Effector memory CD8-positive, alpha-beta T cell (primary cell): ENCODE results near the gene WNT1.

Source experiments
- ATAC-seq: fragments of 150-1000 bp; cut with Tn5 transposase; replicated peaks from 2 replicates; pipeline ENCODE4 v1.10.0; 2021; ENCODE audit warnings: mild to moderate bottlenecking, moderate library complexity
- DNase-seq, 3 experiments: peaks; one replicate each; pipeline ENCODE4 v3.0.0; 2021
- H3K27ac Mint-ChIP-seq, 2 donors: one replicate each; pipeline ENCODE4 v1.8.0; 2022; ENCODE audit warnings: mild to moderate bottlenecking in 2 of 2, mixed read lengths in 2 of 2, moderate library complexity in 2 of 2
- H3K27me3 Mint-ChIP-seq, 2 donors: one replicate each; pipeline ENCODE4 v1.8.0; 2022; ENCODE audit warnings: mixed read lengths in 2 of 2
- H3K36me3 Mint-ChIP-seq: one replicate; pipeline ENCODE4 v1.8.0; 2022; ENCODE audit warnings: mild to moderate bottlenecking, moderate library complexity, mixed read lengths; ENCODE audit not compliant: insufficient read depth
- H3K4me1 Mint-ChIP-seq, 2 donors: one replicate each; pipeline ENCODE4 v1.8.0; 2022; ENCODE audit warnings: low read depth in 2 of 2, mixed read lengths in 2 of 2
- H3K4me3 Mint-ChIP-seq, 2 donors: one replicate each; pipeline ENCODE4 v1.8.0; 2022; ENCODE audit warnings: mild to moderate bottlenecking in 2 of 2, mixed read lengths in 2 of 2, moderate library complexity in 2 of 2
- H3K9me3 Mint-ChIP-seq, 2 donors: one replicate each; pipeline ENCODE4 v1.8.0; 2022; ENCODE audit warnings: mixed read lengths in 2 of 2

The WNT1 gene

GRCh38 chr12:48991247-48992050, 13.3 kb downstream of the WNT1 start:
- Mint-ChIP-seq H3K27ac (no peak overlapping the region), H3K36me3 (peaks cover 4% of the 10 kb centered on the region), H3K9me3 (no peaks in the 10 kb centered on the region), H3K4me3 (no peak overlapping the region), H3K4me1 (peaks cover 20 to 24% of the 10 kb centered on the region in 2 donors), H3K27me3 (peaks cover 29 to 72% of the 10 kb centered on the region in 2 donors)
- no peak for ATAC-seq
- DNase-seq = no peak

- ATAC-seq = no peak
- H3K27ac Mint-ChIP-seq = no peak overlapping the region
- DNase-seq = no peak
- H3K9me3 Mint-ChIP-seq = no peaks in the 10 kb centered on the region
- peaks cover 28 to 76% of the 10 kb centered on the region in 2 donors for H3K27me3 Mint-ChIP-seq
- H3K36me3 Mint-ChIP-seq = peaks cover 6% of the 10 kb centered on the region
- no peak overlapping the region for H3K4me3 Mint-ChIP-seq
- H3K4me1 Mint-ChIP-seq = peaks cover 20 to 26% of the 10 kb centered on the region in 2 donors
These were observed 15.7 kb downstream of the WNT1 start for GRCh38 chr12:48993787-48994186.

- DNase-seq (no peak), ATAC-seq (no peak)
- Mint-ChIP-seq H3K9me3 (no peaks in the 10 kb centered on the region), H3K36me3 (peaks cover 12% of the 10 kb centered on the region), H3K4me3 (peak overlapping the region; percentile 6 to 52), H3K4me1 (peaks cover 24 to 28% of the 10 kb centered on the region in 2 donors), H3K27me3 (peaks cover 24 to 76% of the 10 kb centered on the region in 2 donors), H3K27ac (no peak overlapping the region)
These were observed 16.3 kb downstream of the WNT1 start for GRCh38 chr12:48994224-48995085.

- H3K27ac Mint-ChIP-seq = peak overlapping the region; percentile 30 to 79
- no peak for ATAC-seq
These were observed 17.2 kb downstream of the WNT1 start for GRCh38 chr12:48995086-48995879.

GRCh38 chr12:48996794-48997718, 18.9 kb downstream of the WNT1 start:
- H3K36me3 Mint-ChIP-seq = peaks cover 25% of the 10 kb centered on the region

More at GRCh38 chr12:48995086-48995879, 17.2 kb downstream of the WNT1 start:
- peaks cover 13% of the 10 kb centered on the region for H3K36me3 Mint-ChIP-seq
- peak overlapping the region; percentile 6 to 52 for H3K4me3 Mint-ChIP-seq
- no peaks in the 10 kb centered on the region for H3K9me3 Mint-ChIP-seq
- peaks cover 25 to 76% of the 10 kb centered on the region in 2 donors for H3K27me3 Mint-ChIP-seq
- peak in 2 of 3 experiments; percentile 39 to 50 for DNase-seq
- peaks cover 32 to 34% of the 10 kb centered on the region in 2 donors for H3K4me1 Mint-ChIP-seq

GRCh38 chr12:48997719-48998496, 19.8 kb downstream of the WNT1 start:
- no peaks in the 10 kb centered on the region for H3K9me3 Mint-ChIP-seq
- H3K36me3 Mint-ChIP-seq = peaks cover 33% of the 10 kb centered on the region
- peak overlapping the region; percentile 76 to 77 for H3K27ac Mint-ChIP-seq
- ATAC-seq = peak; percentile 33
- peak; percentile 16 to 29 (median 29) for DNase-seq
- H3K4me1 Mint-ChIP-seq = peaks cover 33 to 39% of the 10 kb centered on the region in 2 donors
- peaks cover 38 to 91% of the 10 kb centered on the region in 2 donors for H3K27me3 Mint-ChIP-seq
- peak overlapping the region; percentile 77 to 80 for H3K4me3 Mint-ChIP-seq

More at GRCh38 chr12:48996794-48997718, 18.9 kb downstream of the WNT1 start:
- Mint-ChIP-seq H3K27me3 (peaks cover 30 to 83% of the 10 kb centered on the region in 2 donors), H3K4me3 (peak overlapping the region; percentile 74 to 77), H3K9me3 (no peaks in the 10 kb centered on the region), H3K4me1 (peaks cover 33 to 39% of the 10 kb centered on the region in 2 donors), H3K27ac (peak overlapping the region; percentile 65 to 77)
- DNase-seq (peak; percentile 63 to 67 (median 66)), ATAC-seq (peak; percentile 75)

- peak in 1 of 3 experiments; percentile 27 for DNase-seq
- peak overlapping the region; percentile 77 to 80 for H3K4me3 Mint-ChIP-seq
- peak overlapping the region in 1 of 2 donors; percentile 76 for H3K27ac Mint-ChIP-seq
- H3K9me3 Mint-ChIP-seq = no peaks in the 10 kb centered on the region
- H3K4me1 Mint-ChIP-seq = peaks cover 33 to 39% of the 10 kb centered on the region in 2 donors
- H3K36me3 Mint-ChIP-seq = peaks cover 34% of the 10 kb centered on the region
- peak; percentile 13 for ATAC-seq
- H3K27me3 Mint-ChIP-seq = peaks cover 43 to 93% of the 10 kb centered on the region in 2 donors
These were observed 20.6 kb downstream of the WNT1 start for GRCh38 chr12:48998497-48999353.

GRCh38 chr12:48999371-49000131, 21.4 kb downstream of the WNT1 start, which contains the start of gene DDN:
TSS of gene DDN (minus strand) at chr12:48999375. CDS start at chr12:48999287, 88 bp downstream.
- Mint-ChIP-seq H3K4me1 (peaks cover 33 to 41% of the 10 kb centered on the region in 2 donors), H3K36me3 (peaks cover 43% of the 10 kb centered on the region), H3K27ac (peak within 1 kb of the TSS; percentile 75 to 76), H3K9me3 (no peaks in the 10 kb centered on the region), H3K27me3 (peaks cover 47 to 93% of the 10 kb centered on the region in 2 donors), H3K4me3 (peak within 1 kb of the TSS; percentile 77 to 80)
- DNase-seq (peak; percentile 43 to 44 (median 43)), ATAC-seq (peak; percentile 55)

GRCh38 chr12:49000346-49000745, 22.2 kb downstream of the WNT1 start:
- Mint-ChIP-seq H3K4me3 (peak overlapping the region in 1 of 2 donors; percentile 80), H3K36me3 (peaks cover 49% of the 10 kb centered on the region), H3K27ac (no peak overlapping the region), H3K4me1 (peaks cover 30 to 36% of the 10 kb centered on the region in 2 donors), H3K27me3 (peaks cover 46 to 91% of the 10 kb centered on the region in 2 donors), H3K9me3 (no peaks in the 10 kb centered on the region)
- ATAC-seq = no peak
- DNase-seq = no peak

- no peak overlapping the region for H3K27ac Mint-ChIP-seq
- DNase-seq (no peak), ATAC-seq (no peak)
- H3K9me3 Mint-ChIP-seq = no peaks in the 10 kb centered on the region
- H3K4me3 Mint-ChIP-seq = no peak overlapping the region
- H3K27me3 Mint-ChIP-seq = peaks cover 6 to 12% of the 10 kb centered on the region in 2 donors
- H3K4me1 Mint-ChIP-seq = peaks cover 0 to 4% of the 10 kb centered on the region in 2 donors
- peaks cover 69% of the 10 kb centered on the region for H3K36me3 Mint-ChIP-seq
These were observed 30.8 kb downstream of the WNT1 start for GRCh38 chr12:49008943-49009342.
